HepG2 (cell line): ENCODE measurements around the gene KCNK18. TPM values are rescaled to one million over a fixed set of nuclear protein-coding genes. Genes with fewer than 3 reads are reported as not detected.

Source experiments
- ATAC-seq: fragments of 200-7000 bp; cut with Tn5 transposase; 3 replicates; pipeline ENCODE4 v1.9.1; 2020; ENCODE audit warnings: mild to moderate bottlenecking, moderate library complexity
- BruUV-seq: library from RNA; stranded (reverse); fragments of 400-500 nt; replicated peaks from 2 replicates; lab custom pipeline; 2021; lab: Mats Ljungman, UMichigan
- CTCF ChIA-PET: fragments of 300-600 bp; formaldehyde crosslinking; extraction: SDS; loops from one replicate; lab custom pipeline; 2021; ENCODE audit warnings: low total read pairs, inconsistent platforms, low intra/inter-chr PET ratio; lab: Yijun Ruan, JAX
- POLR2A ChIA-PET: fragments of 350-600 bp; sonication (Branson Sonifier 250); formaldehyde crosslinking; loops from one replicate; lab custom pipeline; 2020; ENCODE audit warnings: antibody characterized with exemption, inconsistent platforms; lab: Yijun Ruan, JAX
- DNase-seq: peaks from one replicate; pipeline ENCODE4 v3.0.0-alpha.2; 2015; ENCODE audit warnings: low spot score
- FAIRE-seq: peaks from 3 replicates; lab custom pipeline; 2011; peaks lifted over from hg19 to GRCh38; lab: Jason Lieb, UNC
- H2AFZ ChIP-seq: one replicate; pipeline ENCODE4 v1.6.1; 2011; ENCODE audit warnings: low read length, inconsistent platforms
- H3K27ac ChIP-seq: fragments of 300-600 bp; 3 replicates; pipeline ENCODE4 v1.8.0; 2011; ENCODE audit warnings: mixed run types, mild to moderate bottlenecking, mixed read lengths, low read length, inconsistent platforms; ENCODE audit not compliant: insufficient read depth; ENCODE audit errors: extremely low read length
- H3K27me3 ChIP-seq, 2 experiments: fragments of 200-600 bp in 1 of 2; 2 replicates in 1 of 2; 3 replicates in 1 of 2; pipeline versions ENCODE4 v1.6.0 to v1.8.0; 2011; ENCODE audit warnings: low read length in 2 of 2, mild to moderate bottlenecking in 2 of 2, moderate library complexity in 2 of 2, inconsistent platforms in 1 of 2; ENCODE audit not compliant: insufficient read depth in 2 of 2, control insufficient read depth in 1 of 2
- H3K36me3 ChIP-seq, 2 experiments: fragments of 200-600 bp in 1 of 2; replicated peaks in 1 of 2; 2 replicates in 1 of 2; 3 replicates in 1 of 2; pipeline versions ENCODE4 v1.5.1 to v1.8.0; 2011; ENCODE audit warnings: low read length in 2 of 2, inconsistent platforms in 1 of 2; ENCODE audit not compliant: insufficient read depth in 2 of 2, control insufficient read depth in 1 of 2
- H3K4me1 ChIP-seq: 2 replicates; pipeline ENCODE4 v1.5.1; 2012; ENCODE audit warnings: low read length, inconsistent platforms; ENCODE audit not compliant: insufficient read depth
- H3K4me2 ChIP-seq: 2 replicates; pipeline ENCODE4 v1.6.0; 2011; ENCODE audit warnings: low read depth, low read length, inconsistent platforms
- H3K4me3 ChIP-seq, 3 experiments: fragments of 200-600 bp in 1 of 3; sonication (generic), shearing (Covaris generic) in 1 of 3; replicated peaks in 1 of 3; 2 replicates each; pipeline ENCODE4 v1.5.1; 2011 to 2016; ENCODE audit warnings: low read length in 3 of 3, inconsistent platforms in 2 of 3, low read depth in 2 of 3, mild to moderate bottlenecking in 2 of 3, control low read depth in 1 of 3, mixed read lengths in 1 of 3; ENCODE audit not compliant: insufficient read depth in 1 of 3
- H3K79me2 ChIP-seq: one replicate; pipeline ENCODE4 v1.6.1; 2011; ENCODE audit warnings: low read length, inconsistent platforms; ENCODE audit not compliant: insufficient read depth
- H3K9ac ChIP-seq: 2 replicates; pipeline ENCODE4 v1.6.0; 2011; ENCODE audit warnings: mild to moderate bottlenecking, low read depth, low read length, inconsistent platforms; ENCODE audit not compliant: insufficient read depth
- H3K9me3 ChIP-seq: 2 replicates; pipeline ENCODE4 v1.5.1; 2012; ENCODE audit warnings: mild to moderate bottlenecking, low read length
- H4K20me1 ChIP-seq: 2 replicates; pipeline ENCODE4 v1.6.0; 2011; ENCODE audit warnings: inconsistent platforms, mild to moderate bottlenecking, low read length, moderate library complexity; ENCODE audit not compliant: insufficient read depth
- AHDC1 ChIP-seq: sonication (generic); formaldehyde crosslinking; IDR thresholded peaks from 2 replicates; pipeline ENCODE4 v1.5.1; 2020; ENCODE audit warnings: mild to moderate bottlenecking, missing genetic modification reagents, borderline replicate concordance
- E2F2 ChIP-seq: sonication (generic); formaldehyde crosslinking; IDR thresholded peaks from 2 replicates; pipeline ENCODE4 v1.4.0; 2020; ENCODE audit warnings: missing genetic modification reagents, borderline replicate concordance
- KDM4B ChIP-seq: sonication (generic); formaldehyde crosslinking; IDR thresholded peaks from 2 replicates; pipeline ENCODE4 v1.4.0; 2020; ENCODE audit warnings: missing genetic modification reagents
- NFAT5 ChIP-seq: sonication (generic); formaldehyde crosslinking; IDR thresholded peaks from 2 replicates; pipeline ENCODE4 v1.4.0; 2020; ENCODE audit warnings: missing genetic modification reagents
- THAP9 ChIP-seq: sonication (generic); formaldehyde crosslinking; IDR thresholded peaks from 2 replicates; pipeline ENCODE4; 2020; ENCODE audit warnings: missing genetic modification reagents, mild to moderate bottlenecking, borderline replicate concordance
- WGBS: methylation state at CpG from one replicate; pipeline ENCODE4 v1.1.6; 2017; ENCODE audit warnings: low lambda C conversion rate; 5-methylcytosine and 5-hydroxymethylcytosine counted together
- in situ Hi-C: cut with HindIII; loops from 2 replicates; pipeline ENCODE4 v1.10.0; 2017; ENCODE audit warnings: low pct_unique_long_range_greater_than_20kb; ENCODE audit not compliant: extremely low pct_ligation_motif_present
- intact Hi-C: fragments of 100-400 bp; cut with micrococcal nuclease; formaldehyde crosslinking; loops from one replicate; pipeline ENCODE4 v1.10.0; 2022; ENCODE audit not compliant: unreplicated experiment
- polyA plus RNA-seq, 8 experiments: library from polyadenylated mRNA; depleted of rRNA in 3 of 8; stranded (reverse) in 7 of 8; unstranded in 1 of 8; fragments of >200 nt; fragmentation: Illumina TruSeq in 4 of 8; extraction: Trizol in 4 of 8; gene quantifications; 2 replicates each; pipeline versions ENCODE4 v1.2.1 to v1.2.3, GENCODE V29; 2011 to 2016; ENCODE audit warnings: low read depth in 4 of 8, missing spikeins in 1 of 8, mixed read lengths in 1 of 8; ENCODE audit not compliant: insufficient read depth in 1 of 8
- total RNA-seq, 5 experiments: library from RNA; depleted of rRNA; stranded (reverse); fragments of >200 nt; fragmentation: Illumina TruSeq; extraction: Trizol; gene quantifications; 2 replicates each; pipeline ENCODE4 v1.2.3, GENCODE V29; 2016; ENCODE audit warnings: low read depth in 1 of 5

The KCNK18 gene
- total and polyA plus RNA-seq, 2 of the 13 experiments (the other 11 are each of a cell fraction or from before 2014, with no cell fraction given), result not detected

- WGBS, result 43% methylated on average over 34 of the region's 75 CpGs
- in situ Hi-C loops, result loop anchor here (5.0 to 10.0 kb wide), 2 partner anchors 163 to 371 kb away; partner anchors contain the start of gene SHTN1
- intact Hi-C loops, result loop anchor here (5.0 kb wide), 1 partner anchor 166 kb away; no protein-coding TSS in a partner anchor
- ChIA-PET CTCF (interaction anchor here (1.2 to 5.0 kb wide), 2 partner anchors 8 to 371 kb away, joined by 4 to 60 read pairs; no protein-coding TSS in a partner anchor), POLR2A (no interaction called here)
- H3K9ac ChIP-seq, result no peak overlapping the region
- H3K36me3 ChIP-seq, result no peaks in the 10 kb centered on the region
- no peak overlapping the region for H2AFZ ChIP-seq
- H3K27me3 ChIP-seq, result peaks cover 5 to 85% of the 10 kb centered on the region in 2 experiments
- no peaks in the 10 kb centered on the region for H3K9me3 ChIP-seq
- no TSS peak for BruUV-seq
- ATAC-seq, result peak; percentile 93
- no peak for DNase-seq
- H3K79me2 ChIP-seq, result no peaks in the 10 kb centered on the region
- H3K27ac ChIP-seq, result no peak overlapping the region
- FAIRE-seq, result no peak
- H4K20me1 ChIP-seq, result no peaks in the 10 kb centered on the region
- H3K4me3 ChIP-seq, result peak overlapping the region in 2 of 3 experiments; percentile 19 to 55; a peak in 1 of 6 replicates
- H3K4me2 ChIP-seq, result peak overlapping the region; percentile 72
- peaks cover 17% of the 10 kb centered on the region for H3K4me1 ChIP-seq
- TF ChIP-seq E2F2 (CRISPR knock-in tag) (peak; percentile 46; the same call in 1 of the 2 replicates), NFAT5 (0 out of 2 replicates have a peak, but pooled peaks have one; percentile 45), THAP9 (0 out of 2 replicates have a peak, but pooled peaks have one; percentile 47), KDM4B (CRISPR knock-in tag) (no peak), AHDC1 (CRISPR knock-in tag) (no peak)
Observed at GRCh38 chr10:117167789-117168674, 29.3 kb upstream of the KCNK18 start.
